Measurements from ENCODE around the gene DKC1.

GRCh38 chrX:154784149-154784995 is 21.7 kb downstream of the DKC1 start:
- TF ChIP-seq, protein P1, sequence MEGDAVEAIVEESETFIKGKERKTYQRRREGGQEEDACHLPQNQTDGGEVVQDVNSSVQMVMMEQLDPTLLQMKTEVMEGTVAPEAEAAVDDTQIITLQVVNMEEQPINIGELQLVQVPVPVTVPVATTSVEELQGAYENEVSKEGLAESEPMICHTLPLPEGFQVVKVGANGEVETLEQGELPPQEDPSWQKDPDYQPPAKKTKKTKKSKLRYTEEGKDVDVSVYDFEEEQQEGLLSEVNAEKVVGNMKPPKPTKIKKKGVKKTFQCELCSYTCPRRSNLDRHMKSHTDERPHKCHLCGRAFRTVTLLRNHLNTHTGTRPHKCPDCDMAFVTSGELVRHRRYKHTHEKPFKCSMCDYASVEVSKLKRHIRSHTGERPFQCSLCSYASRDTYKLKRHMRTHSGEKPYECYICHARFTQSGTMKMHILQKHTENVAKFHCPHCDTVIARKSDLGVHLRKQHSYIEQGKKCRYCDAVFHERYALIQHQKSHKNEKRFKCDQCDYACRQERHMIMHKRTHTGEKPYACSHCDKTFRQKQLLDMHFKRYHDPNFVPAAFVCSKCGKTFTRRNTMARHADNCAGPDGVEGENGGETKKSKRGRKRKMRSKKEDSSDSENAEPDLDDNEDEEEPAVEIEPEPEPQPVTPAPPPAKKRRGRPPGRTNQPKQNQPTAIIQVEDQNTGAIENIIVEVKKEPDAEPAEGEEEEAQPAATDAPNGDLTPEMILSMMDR (IDR thresholded peaks at IDR 0.05), result no peak
- no peak for TF ChIP-seq POLR2A (IDR thresholded peaks at IDR 0.05)

Measured in testis (tissue), 2 donors.